Lung (tissue), 12 donors: ENCODE measurements around the gene TEX48. TPM values are rescaled to one million over a fixed set of nuclear protein-coding genes. Genes with fewer than 3 reads are reported as not detected.

Experiments
- ATAC-seq: fragments of 200-7000 bp; cut with Tn5 transposase; one replicate; pipeline ENCODE4 v1.9.1; 2020; ENCODE audit warnings: moderate number of reproducible peaks; ENCODE audit not compliant: insufficient read depth, low FRiP score
- DNase-seq, 3 donors: peaks; one replicate each; pipeline ENCODE4 v3.0.0-alpha.2; 2013 to 2017
- H3K27ac ChIP-seq, 2 donors: one replicate each; pipeline ENCODE4 v1.5.1; 2013; ENCODE audit warnings: mild to moderate bottlenecking in 2 of 2, moderate library complexity in 2 of 2, control low read depth in 1 of 2, inconsistent platforms in 1 of 2, low read depth in 1 of 2, low read length in 1 of 2
- H3K27me3 ChIP-seq, 3 donors: one replicate each; pipeline ENCODE4 v1.5.1; 2013; ENCODE audit warnings: low read length in 2 of 3; ENCODE audit not compliant: control insufficient read depth in 3 of 3, insufficient read depth in 3 of 3
- H3K36me3 ChIP-seq, 4 donors: one replicate each; pipeline ENCODE4 v1.5.1; 2013; ENCODE audit warnings: low read length in 4 of 4, mild to moderate bottlenecking in 1 of 4, moderate library complexity in 1 of 4; ENCODE audit not compliant: control insufficient read depth in 4 of 4, insufficient read depth in 4 of 4
- H3K4me1 ChIP-seq, 5 donors: one replicate each; pipeline ENCODE4 v1.5.1; 2013; ENCODE audit warnings: low read length in 5 of 5, mild to moderate bottlenecking in 2 of 5, moderate library complexity in 1 of 5; ENCODE audit not compliant: control insufficient read depth in 5 of 5, insufficient read depth in 5 of 5
- H3K4me3 ChIP-seq: one replicate; pipeline ENCODE4 v1.5.1; 2013; ENCODE audit warnings: mild to moderate bottlenecking, control low read depth, moderate library complexity
- H3K9ac ChIP-seq, 2 donors: one replicate each; pipeline ENCODE4 v1.5.1; 2013; ENCODE audit warnings: low read length in 2 of 2, control low read depth in 1 of 2; ENCODE audit not compliant: insufficient read depth in 1 of 2
- H3K9me3 ChIP-seq, 4 donors: one replicate each; pipeline ENCODE4 v1.5.1; 2013; ENCODE audit warnings: low read length in 3 of 4, mild to moderate bottlenecking in 1 of 4, moderate library complexity in 1 of 4; ENCODE audit not compliant: control insufficient read depth in 4 of 4, insufficient read depth in 3 of 4
- CTCF ChIP-seq: IDR thresholded peaks from 2 replicates; pipeline ENCODE4 v1.5.1; 2012; ENCODE audit warnings: mild to moderate bottlenecking; ENCODE audit errors: control extremely low read depth, extremely low read depth
- WGBS, 2 donors: extraction: QIAGEN DNeasy Blood & Tissue Kit; methylation state at CpG; one replicate each; pipeline ENCODE4 v1.1.7; 2013; 5-methylcytosine and 5-hydroxymethylcytosine counted together
- polyA plus RNA-seq, 2 donors: library from polyadenylated mRNA; stranded (reverse); fragments of 200-250 nt; gene quantifications; one replicate each; pipeline ENCODE4 v1.2.1, GENCODE V29; 2013
- total RNA-seq, 2 donors: library from RNA; depleted of rRNA in 1 of 2; stranded (reverse); fragments of >200 nt in 1 of 2; gene quantifications; one replicate each; pipeline ENCODE4 v1.2.1, GENCODE V29; 2014 to 2021
- donor health status: control.
- donor health status: control.
- donor health status: Bipolar disorder and iron deficiency.
- donor health status: healthy.
- donor health status: DM: yes; HTN: yes; CAD: no.

TEX48 gene
- total and polyA plus RNA-seq, 4 donors = not detected

GRCh38 chr9:114684036-114684435 is 2.0 kb upstream of the TEX48 start:
- no peak overlapping the region for H3K9ac ChIP-seq
- no peak overlapping the region for H3K4me3 ChIP-seq
- DNase-seq = no peak
- no peaks in the 10 kb centered on the region for H3K36me3 ChIP-seq
- no peaks in the 10 kb centered on the region for H3K9me3 ChIP-seq
- H3K4me1 ChIP-seq = no peaks in the 10 kb centered on the region
- no peaks in the 10 kb centered on the region for H3K27me3 ChIP-seq
- WGBS, 2 donors = 82 to 91% methylated on average over 6 of the region's 6 CpGs
- no peak for ATAC-seq
- TF ChIP-seq CTCF = no peak
- no peak overlapping the region for H3K27ac ChIP-seq

- ATAC-seq (no peak), DNase-seq (no peak)
- WGBS, 2 donors = 80 to 86% methylated on average over 3 of the region's 3 CpGs
- H3K27me3 ChIP-seq = no peaks in the 10 kb centered on the region
- H3K27ac ChIP-seq = no peak overlapping the region
- H3K4me1 ChIP-seq = peaks cover 0 to 1% (median 0%) of the 10 kb centered on the region in 5 donors
- H3K9ac ChIP-seq = no peak overlapping the region
- H3K36me3 ChIP-seq = no peaks in the 10 kb centered on the region
- no peaks in the 10 kb centered on the region for H3K9me3 ChIP-seq
- no peak overlapping the region for H3K4me3 ChIP-seq
- TF ChIP-seq CTCF = no peak
These were observed 854 bp upstream of the TEX48 start for GRCh38 chr9:114682846-114683245.

GRCh38 chr9:114680259-114681001 is 1.6 kb downstream of the TEX48 start:
- no peak overlapping the region for H3K27ac ChIP-seq
- DNase-seq (no peak), ATAC-seq (no peak)
- H3K4me3 ChIP-seq = no peak overlapping the region
- peaks cover 0 to 8% (median 3%) of the 10 kb centered on the region in 5 donors for H3K4me1 ChIP-seq
- TF ChIP-seq CTCF = no peak
- no peaks in the 10 kb centered on the region for H3K9me3 ChIP-seq
- no peaks in the 10 kb centered on the region for H3K36me3 ChIP-seq
- no peaks in the 10 kb centered on the region for H3K27me3 ChIP-seq
- WGBS, 2 donors = 80 to 89% methylated on average over 8 of the region's 8 CpGs
- H3K9ac ChIP-seq = peak overlapping the region in 1 of 2 donors; percentile 23

GRCh38 chr9:114678795-114679194 is 3.2 kb downstream of the TEX48 start:
- ATAC-seq (no peak), DNase-seq (no peak)
- Histone ChIP-seq H3K9ac (no peak overlapping the region), H3K36me3 (no peaks in the 10 kb centered on the region), H3K4me3 (no peak overlapping the region), H3K27ac (no peak overlapping the region), H3K27me3 (no peaks in the 10 kb centered on the region), H3K4me1 (peaks cover 0 to 8% (median 3%) of the 10 kb centered on the region in 5 donors), H3K9me3 (no peaks in the 10 kb centered on the region)
- no peak for TF ChIP-seq CTCF
